HepG2 (cell line): ENCODE data around the gene EBF4. TPM values are rescaled to one million over a fixed set of nuclear protein-coding genes. Genes with fewer than 3 reads are reported as not detected.

Experiments
- ARNTL ChIP-seq: sonication (generic); formaldehyde crosslinking; IDR thresholded peaks from 2 replicates; pipeline ENCODE4 v1.4.0; 2020; ENCODE audit warnings: mild to moderate bottlenecking, missing genetic modification reagents
- ELF4 ChIP-seq: sonication (generic); formaldehyde crosslinking; IDR thresholded peaks from 2 replicates; pipeline ENCODE4 v1.5.0; 2020; ENCODE audit warnings: missing genetic modification reagents, mild to moderate bottlenecking, moderate library complexity, borderline replicate concordance
- GATAD1 ChIP-seq: IDR thresholded peaks from 2 replicates; pipeline ENCODE4 v1.6.1; 2016; ENCODE audit warnings: missing genetic modification reagents, missing compliant biosample characterization
- HMGXB4 ChIP-seq, 2 experiments: sonication (generic) in 1 of 2; formaldehyde crosslinking in 1 of 2; IDR thresholded peaks; 2 replicates each; pipeline versions ENCODE4 v1.4.0 to v1.6.1; 2018 to 2020; ENCODE audit warnings: missing genetic modification reagents in 2 of 2, borderline replicate concordance in 1 of 2, low read depth in 1 of 2, mild to moderate bottlenecking in 1 of 2, missing biosample characterization in 1 of 2
- KMT2B ChIP-seq: IDR thresholded peaks from 2 replicates; pipeline ENCODE4 v1.6.1; 2016; ENCODE audit warnings: missing genetic modification reagents, missing compliant biosample characterization
- MAFG ChIP-seq: sonication (generic); formaldehyde crosslinking; IDR thresholded peaks from 2 replicates; pipeline ENCODE4 v1.5.1; 2020; ENCODE audit warnings: mild to moderate bottlenecking, missing genetic modification reagents
- NFE2L2 ChIP-seq: fragments of 150-350 bp; IDR thresholded peaks from 2 replicates; pipeline ENCODE4 v1.6.1; 2014; ENCODE audit warnings: low read length
- RBM39 ChIP-seq: fragments of 200-400 bp; formaldehyde crosslinking; IDR thresholded peaks from one replicate; pipeline ENCODE4 v1.6.1; 2018; ENCODE audit warnings: antibody characterized with exemption, mild to moderate bottlenecking, low read depth, low read length; ENCODE audit not compliant: poor library complexity, severe bottlenecking
- SRSF4 ChIP-seq: fragments of 200-400 bp; formaldehyde crosslinking; IDR thresholded peaks from one replicate; pipeline ENCODE4 v1.6.1; 2018; ENCODE audit warnings: mild to moderate bottlenecking, low read depth, low read length, moderate library complexity; ENCODE audit not compliant: poor library complexity, severe bottlenecking
- TOE1 ChIP-seq: sonication (generic); formaldehyde crosslinking; IDR thresholded peaks from 2 replicates; pipeline ENCODE4 v1.4.0; 2020; ENCODE audit warnings: mild to moderate bottlenecking, missing genetic modification reagents
- ZBTB10 ChIP-seq: sonication (generic); formaldehyde crosslinking; IDR thresholded peaks from 2 replicates; pipeline ENCODE4 v1.4.0; 2020; ENCODE audit warnings: missing genetic modification reagents, borderline replicate concordance
- ZKSCAN5 ChIP-seq: sonication (generic); formaldehyde crosslinking; IDR thresholded peaks from 2 replicates; pipeline ENCODE4 v1.5.1; 2020; ENCODE audit warnings: mild to moderate bottlenecking, missing genetic modification reagents
- ZNF282 ChIP-seq: fragments of 450-650 bp; IDR thresholded peaks from 2 replicates; pipeline ENCODE4 v1.6.1; 2018; ENCODE audit not compliant: partially characterized antibody
- ZXDC ChIP-seq: sonication (generic); formaldehyde crosslinking; IDR thresholded peaks from 2 replicates; pipeline ENCODE4 v1.5.0; 2020; ENCODE audit warnings: mild to moderate bottlenecking, missing genetic modification reagents
- polyA plus RNA-seq, 8 experiments: library from polyadenylated mRNA; depleted of rRNA in 3 of 8; stranded (reverse) in 7 of 8; unstranded in 1 of 8; fragments of >200 nt; fragmentation: Illumina TruSeq in 4 of 8; extraction: Trizol in 4 of 8; gene quantifications; 2 replicates each; pipeline versions ENCODE4 v1.2.1 to v1.2.3, GENCODE V29; 2011 to 2016; ENCODE audit warnings: low read depth in 4 of 8, missing spikeins in 1 of 8, mixed read lengths in 1 of 8; ENCODE audit not compliant: insufficient read depth in 1 of 8
- total RNA-seq, 5 experiments: library from RNA; depleted of rRNA; stranded (reverse); fragments of >200 nt; fragmentation: Illumina TruSeq; extraction: Trizol; gene quantifications; 2 replicates each; pipeline ENCODE4 v1.2.3, GENCODE V29; 2016; ENCODE audit warnings: low read depth in 1 of 5
- TF ChIP-seq, protein P1 (sequence below): sonication (generic); formaldehyde crosslinking; conservative IDR thresholded peaks from 2 replicates; pipeline ENCODE4 v1.8.0; 2022; ENCODE audit warnings: mild to moderate bottlenecking, moderate library complexity, missing genetic modification reagents

The EBF4 gene
- total and polyA plus RNA-seq, 2 of the 13 experiments (the other 11 are each of a cell fraction or from before 2014, with no cell fraction given): 0.84 to 2.2 TPM

GRCh38 chr20:2652724-2653555 is 39.6 kb upstream of the EBF4 start (continued):
- TF ChIP-seq ZBTB10 (CRISPR knock-in tag) (peak; percentile 18), ARNTL (CRISPR knock-in tag) (peak; percentile 86), ZNF282 (no peak), KMT2B (CRISPR knock-in tag) (no peak; the same call in 1 of the 2 replicates), NFE2L2 (no peak), MAFG (CRISPR knock-in tag) (peak; percentile 64; the same call in 1 of the 2 replicates), ELF4 (no peak), GATAD1 (CRISPR knock-in tag) (peak; percentile 75), SRSF4 (peak; percentile 75), RBM39 (peak; percentile 75), ZXDC (peak; percentile 80; the same call in 1 of the 2 replicates), HMGXB4 (CRISPR knock-in tag; IDR thresholded peaks at IDR 0.05; ENCODE audit: borderline replicate concordance in 1 of 2, low read depth in 1 of 2) (peak; percentile 77 to 93), ZKSCAN5 (CRISPR knock-in tag) (peak; percentile 68), TOE1 (CRISPR knock-in tag) (no peak; the same call in 1 of the 2 replicates)
- TF ChIP-seq, protein P1, sequence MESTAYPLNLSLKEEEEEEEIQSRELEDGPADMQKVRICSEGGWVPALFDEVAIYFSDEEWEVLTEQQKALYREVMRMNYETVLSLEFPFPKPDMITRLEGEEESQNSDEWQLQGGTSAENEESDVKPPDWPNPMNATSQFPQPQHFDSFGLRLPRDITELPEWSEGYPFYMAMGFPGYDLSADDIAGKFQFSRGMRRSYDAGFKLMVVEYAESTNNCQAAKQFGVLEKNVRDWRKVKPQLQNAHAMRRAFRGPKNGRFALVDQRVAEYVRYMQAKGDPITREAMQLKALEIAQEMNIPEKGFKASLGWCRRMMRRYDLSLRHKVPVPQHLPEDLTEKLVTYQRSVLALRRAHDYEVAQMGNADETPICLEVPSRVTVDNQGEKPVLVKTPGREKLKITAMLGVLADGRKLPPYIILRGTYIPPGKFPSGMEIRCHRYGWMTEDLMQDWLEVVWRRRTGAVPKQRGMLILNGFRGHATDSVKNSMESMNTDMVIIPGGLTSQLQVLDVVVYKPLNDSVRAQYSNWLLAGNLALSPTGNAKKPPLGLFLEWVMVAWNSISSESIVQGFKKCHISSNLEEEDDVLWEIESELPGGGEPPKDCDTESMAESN (CRISPR knock-in tag): peak; percentile 81
